ENCODE measurements around the gene HAP1.
"Not testable (repeated sequence)": the region's sequence is repeated elsewhere in the genome, so short reads cannot be mapped to it uniquely, and the experiment has no call there.

Gene HAP1

DNA sequence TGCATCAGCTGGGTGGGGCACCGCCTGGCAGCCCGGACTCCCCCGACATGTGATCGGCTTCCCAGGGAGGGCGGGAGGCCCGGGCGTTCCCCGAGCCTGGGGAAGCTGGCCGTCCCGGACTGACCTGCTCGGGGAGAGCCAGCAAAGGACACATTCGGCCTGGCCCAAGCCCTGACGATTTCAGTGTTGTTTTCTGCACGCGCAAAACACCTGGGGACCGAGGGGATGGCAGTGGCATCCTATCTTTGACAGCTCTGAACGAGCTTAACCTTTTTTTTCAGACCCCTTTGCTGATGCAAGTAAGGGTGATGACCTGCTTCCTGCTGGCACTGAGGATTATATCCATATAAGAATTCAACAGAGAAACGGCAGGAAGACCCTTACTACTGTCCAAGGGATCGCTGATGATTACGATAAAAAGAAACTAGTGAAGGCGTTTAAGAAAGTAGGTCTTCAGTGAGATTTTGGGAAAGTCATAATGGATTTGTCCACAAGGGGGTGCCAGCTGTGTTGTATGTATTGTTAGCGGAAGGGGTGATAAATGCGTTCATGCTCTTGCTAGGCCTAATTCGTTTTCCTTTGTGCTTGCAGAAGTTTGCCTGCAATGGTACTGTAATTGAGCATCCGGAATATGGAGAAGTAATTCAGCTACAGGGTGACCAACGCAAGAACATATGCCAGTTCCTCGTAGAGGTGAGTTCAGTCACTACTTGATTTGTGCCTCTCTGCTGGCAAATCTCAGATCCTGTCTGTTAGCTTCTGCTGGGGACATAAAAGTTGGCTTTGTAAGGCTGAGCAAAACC, 44.7 kb downstream of the HAP1 start:
- TF ChIP-seq CTCF (IDR thresholded peaks at IDR 0.05; ENCODE audit: poor library complexity, severe bottlenecking), result peak; percentile 74
- H3K27ac ChIP-seq (ENCODE audit: poor library complexity, severe bottlenecking), result peak overlapping the region; percentile 88

DNA sequence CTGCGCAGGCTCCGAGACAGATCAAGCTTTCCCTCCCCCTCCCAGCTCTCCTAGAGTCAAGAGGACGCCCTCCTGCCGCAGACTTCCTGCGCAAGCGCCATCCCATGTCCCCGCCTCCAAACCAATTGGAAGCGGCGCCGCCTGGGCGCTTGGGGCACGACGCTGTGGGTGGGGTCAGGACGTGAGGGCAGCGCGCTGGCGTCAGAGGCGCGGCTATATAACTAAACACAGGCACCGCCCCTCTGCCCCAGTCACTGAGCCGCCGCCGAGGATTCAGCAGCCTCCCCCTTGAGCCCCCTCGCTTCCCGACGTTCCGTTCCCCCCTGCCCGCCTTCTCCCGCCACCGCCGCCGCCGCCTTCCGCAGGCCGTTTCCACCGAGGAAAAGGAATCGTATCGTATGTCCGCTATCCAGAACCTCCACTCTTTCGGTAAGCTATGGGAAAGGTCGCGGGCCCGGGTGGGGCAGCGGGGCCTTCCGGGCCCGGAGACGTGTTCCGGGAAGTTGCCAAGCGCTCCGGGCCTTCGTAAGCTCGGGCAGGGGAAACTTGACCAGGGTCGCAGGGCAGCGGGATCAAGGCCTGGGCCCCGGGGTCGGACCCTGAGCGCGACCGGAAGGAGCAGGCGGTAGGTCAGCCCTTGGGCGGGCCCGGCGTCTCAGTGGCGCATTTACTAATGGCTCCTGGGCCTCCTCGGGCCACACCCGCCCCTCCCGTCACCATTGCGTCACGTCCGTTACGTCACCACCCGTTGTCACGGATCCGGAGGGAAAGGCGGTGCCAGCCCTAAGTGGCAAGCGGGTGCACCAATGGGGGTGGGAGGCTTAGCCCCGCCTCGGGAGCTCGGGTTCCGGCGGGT, 45.6 kb downstream of the HAP1 start, which contains the start of gene EIF1:
Gene EIF1, plus strand, starts transcription at position 245 of the 856 bp plus-strand sequence. Its CDS starts 154 bp downstream, at position 399.
- no peaks in the 10 kb centered on the region for H3K9me3 ChIP-seq (ENCODE audit: severe bottlenecking)
- peak; percentile 71 for ATAC-seq (ENCODE audit: low read depth)

More for the DNA sequence above, 44.7 kb downstream of the HAP1 start:
- peaks cover 44% of the 10 kb centered on the region for H3K36me3 ChIP-seq (ENCODE audit: low read depth)
- DNase-seq (ENCODE audit: low spot score) (no peak), ATAC-seq (ENCODE audit: low read depth) (no peak)
- H3K27me3 ChIP-seq (ENCODE audit: insufficient read depth, poor library complexity, severe bottlenecking), result no peaks in the 10 kb centered on the region
- peaks cover 3% of the 10 kb centered on the region for H3K4me1 ChIP-seq (ENCODE audit: insufficient read depth, poor library complexity, severe bottlenecking)
- H3K9me3 ChIP-seq (ENCODE audit: severe bottlenecking), result no peaks in the 10 kb centered on the region
- H3K4me3 ChIP-seq (ENCODE audit: severe bottlenecking), result peak overlapping the region; percentile 98

DNA sequence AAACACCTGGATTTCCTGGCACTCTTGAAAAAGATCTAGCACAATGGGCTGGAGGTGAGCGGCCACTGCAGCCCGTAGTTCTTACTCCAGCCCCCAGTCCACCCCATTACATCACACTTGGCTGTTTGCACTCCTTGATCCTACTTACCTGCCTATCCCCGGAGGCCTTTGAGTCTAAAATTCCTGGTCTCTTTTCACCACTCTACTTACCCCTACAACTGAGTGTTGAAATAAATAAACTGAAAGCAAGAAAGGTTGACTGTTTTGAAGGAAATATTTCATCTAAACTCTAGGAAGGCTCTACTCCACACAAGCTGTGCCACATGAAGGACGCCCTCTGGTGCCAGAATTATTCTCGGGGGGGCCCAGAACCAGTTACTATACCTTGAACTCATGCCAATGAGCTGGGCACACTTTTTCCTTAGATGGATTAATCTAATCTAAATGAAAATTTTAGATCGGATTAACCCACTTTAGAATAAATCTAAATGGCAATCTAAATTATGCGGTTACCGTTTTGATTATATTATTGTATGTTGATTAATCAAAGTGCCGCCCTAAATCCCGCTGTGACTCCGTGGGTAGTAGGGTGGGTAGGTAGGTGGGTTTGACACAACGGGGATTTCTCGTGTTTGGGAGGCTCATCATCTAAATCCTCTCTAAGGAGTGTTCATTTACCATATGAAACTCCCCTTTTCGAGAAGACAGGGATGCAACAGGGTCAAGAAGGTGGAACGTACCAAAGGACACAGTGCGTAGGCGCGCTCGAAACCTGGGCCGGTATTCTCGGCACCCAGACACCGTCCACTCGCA, 46.4 kb downstream of the HAP1 start:
- TF ChIP-seq CTCF (IDR thresholded peaks at IDR 0.05; ENCODE audit: poor library complexity, severe bottlenecking), result peak; percentile 84
- ATAC-seq (ENCODE audit: low read depth) (no peak), DNase-seq (ENCODE audit: low spot score) (no peak)
- H3K4me3 ChIP-seq (ENCODE audit: severe bottlenecking), result peak overlapping the region; percentile 98
- peaks cover 42% of the 10 kb centered on the region for H3K36me3 ChIP-seq (ENCODE audit: low read depth)
- peaks cover 3% of the 10 kb centered on the region for H3K4me1 ChIP-seq (ENCODE audit: insufficient read depth, poor library complexity, severe bottlenecking)
- H3K9me3 ChIP-seq (ENCODE audit: severe bottlenecking), result no peaks in the 10 kb centered on the region
- no peaks in the 10 kb centered on the region for H3K27me3 ChIP-seq (ENCODE audit: insufficient read depth, poor library complexity, severe bottlenecking)
- H3K27ac ChIP-seq (ENCODE audit: poor library complexity, severe bottlenecking), result peak overlapping the region; percentile 88

More for the DNA sequence above, 45.6 kb downstream of the HAP1 start, which contains the start of gene EIF1:
- Histone ChIP-seq H3K36me3 (ENCODE audit: low read depth) (peaks cover 44% of the 10 kb centered on the region), H3K4me3 (ENCODE audit: severe bottlenecking) (peak within 1 kb of the TSS; percentile 98), H3K27me3 (ENCODE audit: insufficient read depth, poor library complexity, severe bottlenecking) (no peaks in the 10 kb centered on the region), H3K27ac (ENCODE audit: poor library complexity, severe bottlenecking) (peak within 1 kb of the TSS; percentile 88), H3K4me1 (ENCODE audit: insufficient read depth, poor library complexity, severe bottlenecking) (peaks cover 3% of the 10 kb centered on the region)
- TF ChIP-seq CTCF (IDR thresholded peaks at IDR 0.05; ENCODE audit: poor library complexity, severe bottlenecking), result no peak
- peak; percentile 99 for DNase-seq (ENCODE audit: low spot score)

DNA sequence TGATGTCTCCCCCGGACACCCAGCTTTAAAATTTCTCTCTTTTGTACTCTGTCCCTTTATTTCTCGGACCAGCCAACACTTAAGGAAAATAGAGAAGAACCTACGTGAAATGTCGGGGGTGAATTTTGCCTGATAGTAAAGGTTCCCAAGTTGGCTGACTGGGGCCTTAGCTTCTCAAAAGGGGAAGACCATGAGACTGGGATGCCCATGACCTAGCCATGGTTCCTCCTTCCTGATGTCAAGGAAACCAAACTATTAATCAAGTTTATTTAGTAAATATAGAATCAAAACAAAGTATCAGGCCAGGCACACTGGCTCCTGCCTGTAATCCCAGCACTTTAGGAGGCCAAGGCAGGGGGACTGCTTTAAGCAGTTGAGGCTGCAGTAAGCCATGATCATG, 48.2 kb downstream of the HAP1 start:
- H3K27ac ChIP-seq (ENCODE audit: poor library complexity, severe bottlenecking), result no peak overlapping the region
- peaks cover 24% of the 10 kb centered on the region for H3K36me3 ChIP-seq (ENCODE audit: low read depth)
- ATAC-seq (ENCODE audit: low read depth) (no peak), DNase-seq (ENCODE audit: low spot score) (no peak)
- peaks cover 3% of the 10 kb centered on the region for H3K4me1 ChIP-seq (ENCODE audit: insufficient read depth, poor library complexity, severe bottlenecking)
- H3K4me3 ChIP-seq (ENCODE audit: severe bottlenecking), result no peak overlapping the region
- no peaks in the 10 kb centered on the region for H3K27me3 ChIP-seq (ENCODE audit: insufficient read depth, poor library complexity, severe bottlenecking)
- no peaks in the 10 kb centered on the region for H3K9me3 ChIP-seq (ENCODE audit: severe bottlenecking)
- TF ChIP-seq CTCF (IDR thresholded peaks at IDR 0.05; ENCODE audit: poor library complexity, severe bottlenecking), result no peak

GRCh38 chr17:41685753-41686152, 48.7 kb downstream of the HAP1 start:
- H3K4me3 ChIP-seq (ENCODE audit: severe bottlenecking); ATAC-seq (ENCODE audit: low read depth); H3K9me3 ChIP-seq (ENCODE audit: severe bottlenecking); H3K4me1 ChIP-seq (ENCODE audit: insufficient read depth, poor library complexity, severe bottlenecking); H3K27me3 ChIP-seq (ENCODE audit: insufficient read depth, poor library complexity, severe bottlenecking); DNase-seq (ENCODE audit: low spot score); H3K27ac ChIP-seq (ENCODE audit: poor library complexity, severe bottlenecking): not testable (repeated sequence)
- H3K36me3 ChIP-seq (ENCODE audit: low read depth), result peaks cover 19% of the 10 kb centered on the region
